Measurements from ENCODE around the gene RPRD1B.

Gene RPRD1B

DNA sequence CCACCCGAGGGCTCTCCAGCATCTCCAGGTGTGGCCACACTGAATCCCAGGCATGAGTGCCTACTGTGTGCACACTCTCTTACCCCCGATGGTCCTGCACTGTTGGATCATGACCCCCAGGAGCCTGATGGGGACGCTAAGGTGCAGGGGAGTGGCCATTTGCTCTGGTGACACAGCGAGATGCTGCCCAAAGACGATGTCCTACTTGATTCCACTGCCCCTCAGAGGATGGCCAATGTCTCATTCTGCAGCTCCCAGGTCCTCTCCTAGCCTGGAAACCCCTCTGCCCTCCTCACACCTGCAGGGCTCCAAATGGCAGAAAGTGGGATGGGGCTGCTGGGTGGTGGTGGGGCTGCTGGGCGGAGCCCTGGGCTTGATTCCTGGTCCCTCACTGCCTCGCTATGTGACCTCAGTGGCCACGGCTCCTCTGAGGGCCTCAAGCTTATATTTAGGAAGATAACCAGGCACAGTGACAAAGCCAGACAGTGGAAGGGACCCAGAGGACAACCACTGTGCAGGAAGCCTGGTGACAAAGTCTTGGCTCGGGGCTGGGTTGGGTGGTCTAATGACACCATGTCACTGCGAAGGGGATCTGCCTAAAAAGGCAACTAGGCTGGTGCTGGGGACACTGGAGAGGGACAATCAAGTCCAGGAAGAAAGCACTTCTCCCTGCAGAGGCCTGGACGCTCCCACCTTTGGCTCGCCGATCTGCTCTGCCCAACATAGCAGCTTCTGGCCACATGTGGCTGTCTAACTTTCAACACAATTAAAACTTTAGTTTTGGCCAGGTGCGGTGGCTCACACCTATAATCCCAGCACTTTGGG is 103.1 kb downstream of the RPRD1B start:
- no peak for DNase-seq (ENCODE audit: low read depth)

DNA sequence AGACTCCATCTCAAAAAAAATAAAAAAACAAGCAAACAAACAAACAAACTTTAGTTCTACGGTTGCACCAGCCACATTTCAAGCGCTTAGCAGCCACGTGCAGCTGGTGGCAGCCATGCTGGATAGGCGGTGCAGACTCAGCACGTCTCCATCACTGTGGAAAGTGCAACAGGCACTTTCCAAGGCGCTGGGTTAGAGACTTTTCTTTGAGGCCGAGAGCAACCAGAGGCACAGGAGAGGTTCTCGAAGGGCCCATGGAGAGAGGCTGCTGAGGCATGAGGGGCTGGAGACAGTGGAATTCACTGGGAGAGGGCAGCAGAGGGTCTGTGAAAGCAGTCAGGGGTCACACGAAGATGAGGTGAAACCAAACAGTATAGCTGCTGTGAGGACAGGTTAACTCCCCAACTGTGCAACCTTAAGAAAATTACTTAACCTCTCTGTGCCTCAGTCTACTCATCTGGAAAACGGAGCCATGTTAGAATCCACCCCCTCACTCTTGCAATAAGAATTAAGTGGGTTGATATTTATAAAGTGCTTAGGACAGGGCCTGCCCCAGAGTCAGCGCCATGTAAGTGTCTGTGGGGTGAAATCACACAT is 104.0 kb downstream of the RPRD1B start:
- DNase-seq (ENCODE audit: low read depth) = no peak

DNA sequence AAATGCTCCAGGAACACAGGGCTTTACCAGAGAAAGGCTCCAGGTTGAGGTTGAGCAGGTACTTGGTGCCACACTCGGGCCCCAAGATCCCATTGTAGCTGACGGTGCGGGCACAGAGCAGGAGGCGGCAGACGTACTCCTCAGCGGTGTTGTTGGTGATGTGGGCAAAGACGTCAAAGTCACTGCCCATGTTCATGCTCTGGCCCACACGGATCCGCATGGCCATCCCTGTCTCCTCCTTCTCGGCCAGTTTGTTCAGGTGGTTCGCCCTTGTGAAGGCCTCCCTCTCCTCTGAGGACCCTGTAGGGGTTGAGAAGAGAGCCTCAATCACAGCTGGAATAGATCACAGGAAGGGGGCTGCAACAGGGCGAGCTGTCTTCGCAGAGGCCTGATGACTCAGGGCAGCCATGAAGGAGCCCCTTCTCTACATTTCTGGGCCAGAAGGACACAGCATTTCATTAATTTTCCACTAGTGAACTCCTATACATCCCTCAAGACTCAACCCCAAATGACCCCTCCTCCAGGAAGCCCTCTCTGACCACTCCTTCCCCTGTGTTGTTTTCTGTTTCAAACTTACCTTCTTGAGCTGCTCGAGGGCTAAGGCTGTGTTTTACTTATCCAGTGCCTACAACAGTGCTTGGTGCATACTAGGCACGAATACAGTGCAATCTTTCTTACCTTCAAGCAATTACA is 104.7 kb downstream of the RPRD1B start:
- no peak for DNase-seq (ENCODE audit: low read depth)

DNA sequence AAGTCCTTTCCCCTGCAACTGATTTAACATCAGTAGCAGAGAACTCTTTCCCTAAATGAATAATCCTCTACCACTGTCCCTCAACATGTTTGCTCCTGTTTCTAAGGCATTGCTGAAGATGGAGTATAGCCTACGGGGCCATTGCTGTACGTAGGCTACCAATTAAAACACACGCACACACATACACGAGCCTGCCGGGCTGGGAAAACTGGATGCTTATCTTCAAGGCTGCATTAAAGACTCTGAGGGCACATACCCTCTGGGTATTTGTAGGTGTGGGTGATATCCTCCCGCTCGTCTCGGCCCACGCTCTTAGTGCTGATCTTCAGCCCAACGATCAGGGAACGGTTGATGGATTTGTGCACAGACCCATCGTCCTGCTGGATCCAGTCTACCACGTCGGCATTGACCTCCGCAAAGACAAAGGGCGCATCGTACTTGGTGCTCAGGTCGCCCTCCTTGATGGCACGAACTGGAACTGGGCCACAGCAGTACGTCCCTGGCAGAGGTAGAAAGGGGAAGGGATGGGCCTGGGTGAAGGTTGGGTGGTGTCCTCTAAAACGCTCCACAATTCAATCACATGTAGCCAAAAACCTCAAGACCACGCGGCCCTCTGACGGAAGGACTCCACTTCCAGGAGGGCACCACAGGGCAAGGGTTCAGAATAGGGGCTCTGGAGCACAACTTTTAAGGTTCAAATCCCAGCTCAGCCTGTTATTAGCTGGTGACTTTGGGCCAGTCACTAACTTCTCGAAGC is 105.8 kb downstream of the RPRD1B start:
- no peak for DNase-seq (ENCODE audit: low read depth)

DNA sequence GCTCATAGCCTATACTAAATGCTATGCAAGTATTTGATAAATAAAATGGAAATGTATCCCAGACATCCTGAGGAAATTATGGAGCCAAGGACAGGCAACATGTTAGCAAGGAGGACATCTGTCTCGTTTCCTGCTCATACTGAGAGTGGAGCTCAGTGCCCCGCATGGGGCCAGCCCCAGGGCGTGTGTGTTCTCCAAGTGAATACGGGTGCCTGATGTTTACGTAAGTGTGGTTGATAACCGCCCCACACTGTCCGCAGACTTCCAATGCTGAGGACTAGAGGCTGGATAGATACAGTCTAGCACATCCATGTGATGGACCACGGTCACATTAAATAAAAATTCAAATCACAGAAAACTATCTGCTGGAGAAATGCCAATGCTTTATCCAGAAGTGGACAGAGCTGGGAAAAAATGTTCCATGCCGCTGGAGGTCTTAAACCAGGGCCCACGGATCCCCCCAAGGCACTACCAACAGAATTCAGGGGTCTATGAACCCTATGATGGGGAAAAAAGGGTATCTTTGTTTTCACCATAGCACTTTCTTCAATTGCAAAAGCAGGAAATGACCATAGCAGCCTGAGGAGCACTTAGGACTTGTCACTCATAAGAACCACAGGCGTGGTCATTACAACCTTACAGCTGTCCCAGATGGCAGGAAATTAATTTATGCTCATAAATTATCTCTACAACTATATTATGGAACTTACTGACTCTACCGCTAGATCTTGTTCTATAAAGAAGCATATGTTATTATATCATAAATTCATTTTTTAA is 106.6 kb downstream of the RPRD1B start:
- DNase-seq (ENCODE audit: low read depth) = no peak

DNA sequence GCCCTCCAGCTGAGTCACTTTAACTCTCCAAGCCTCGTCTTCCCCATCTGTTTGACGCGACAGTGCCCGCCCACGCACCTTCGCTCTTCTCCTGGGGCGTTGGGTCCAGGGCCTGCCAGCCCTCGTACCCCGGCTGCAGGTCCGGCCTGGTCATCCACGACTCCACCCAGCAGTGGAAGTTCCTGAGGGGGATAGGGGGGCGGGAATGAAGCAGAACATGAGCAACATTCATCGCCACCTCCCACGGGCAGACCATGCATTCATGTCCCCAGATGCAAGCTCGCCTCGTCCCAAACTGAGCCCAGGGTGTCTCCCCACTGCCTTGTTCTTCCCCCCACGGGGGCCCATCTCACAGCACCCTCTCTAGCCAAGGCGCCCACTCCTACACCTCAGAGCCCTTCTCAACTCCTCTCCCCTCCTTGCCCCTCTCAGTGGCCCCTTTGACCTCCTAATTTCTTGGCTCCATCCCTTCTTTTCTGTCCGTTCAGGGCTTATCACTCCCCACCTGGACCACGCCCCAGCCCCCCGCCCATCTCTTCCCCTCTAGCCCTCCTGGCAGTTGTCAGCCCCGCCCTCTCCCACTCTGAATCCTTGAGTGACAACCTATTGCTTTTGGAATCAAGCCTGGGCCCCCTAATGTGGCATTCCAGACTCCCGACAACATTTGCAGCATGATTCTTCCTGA is 107.8 kb downstream of the RPRD1B start:
- no peak for DNase-seq (ENCODE audit: low read depth)
